PC-3 (cell line): ENCODE results near the gene MAGI1. TPM values are rescaled to one million over a fixed set of nuclear protein-coding genes. Genes with fewer than 3 reads are reported as not detected.

ENCODE experiments used
- ATAC-seq: fragments of 200-7000 bp; cut with Tn5 transposase; 2 replicates; pipeline ENCODE4 v1.9.1; 2020; ENCODE audit warnings: mild to moderate bottlenecking, moderate library complexity
- BruUV-seq: library from RNA; stranded (reverse); fragments of 400-500 nt; replicated peaks from 2 replicates; lab custom pipeline; 2021; lab: Mats Ljungman, UMichigan
- CTCF ChIA-PET: fragments of 300-600 bp; sonication (Branson Sonifier 250); formaldehyde crosslinking; loops from one replicate; lab custom pipeline; 2022; ENCODE audit warnings: antibody characterized with exemption; lab: Charles Lee
- POLR2A ChIA-PET: fragments of 300-600 bp; sonication (Branson Sonifier 250); formaldehyde crosslinking; loops from one replicate; lab custom pipeline; 2022; ENCODE audit warnings: antibody characterized with exemption; ENCODE audit not compliant: unreplicated experiment; lab: Charles Lee
- DNase-seq: peaks from one replicate; pipeline ENCODE4 v3.0.0-alpha.2; 2015
- H2AFZ ChIP-seq: fragments of 300-600 bp; sonication (generic); 2 replicates; pipeline ENCODE4 v1.6.0; 2016; ENCODE audit warnings: antibody characterized with exemption, low read length
- H3F3A ChIP-seq: fragments of 300-600 bp; sonication (generic); one replicate; pipeline ENCODE4 v1.6.0; 2017; ENCODE audit warnings: antibody characterized with exemption, low read length, control low read depth, mild to moderate bottlenecking; ENCODE audit not compliant: unreplicated experiment
- H3K27ac ChIP-seq: fragments of 300-600 bp; sonication (generic); 2 replicates; pipeline ENCODE4 v1.5.1; 2016; ENCODE audit warnings: mild to moderate bottlenecking, low read length
- H3K27me3 ChIP-seq: fragments of 300-600 bp; sonication (generic); 2 replicates; pipeline ENCODE4 v1.6.1; 2016; ENCODE audit warnings: low read length, mixed read lengths
- H3K36me3 ChIP-seq: fragments of 300-600 bp; sonication (generic); 2 replicates; pipeline ENCODE4 v1.6.1; 2016; ENCODE audit warnings: low read depth, mixed run types, low read length, mixed read lengths
- H3K4me1 ChIP-seq: fragments of 300-600 bp; sonication (generic); 2 replicates; pipeline ENCODE4 v1.5.1; 2016; ENCODE audit warnings: low read length; ENCODE audit not compliant: insufficient read depth
- H3K4me2 ChIP-seq: fragments of 300-600 bp; sonication (generic); 2 replicates; pipeline ENCODE4 v1.6.0; 2016; ENCODE audit warnings: low read length
- H3K4me3 ChIP-seq: fragments of 300-600 bp; sonication (generic); 2 replicates; pipeline ENCODE4 v1.5.1; 2016; ENCODE audit warnings: mild to moderate bottlenecking, low read length, mixed read lengths
- H3K79me2 ChIP-seq: fragments of 300-600 bp; sonication (generic); 2 replicates; pipeline ENCODE4 v1.6.1; 2017; ENCODE audit warnings: low read length, mixed read lengths
- H3K9ac ChIP-seq: fragments of 300-600 bp; sonication (generic); 2 replicates; pipeline ENCODE4 v1.6.0; 2016; ENCODE audit warnings: mild to moderate bottlenecking, low read length
- H3K9me2 ChIP-seq: fragments of 300-600 bp; sonication (generic); replicated peaks from 2 replicates; pipeline ENCODE4 v1.6.1; 2016; ENCODE audit warnings: mixed run types, low read length, mixed read lengths
- H3K9me3 ChIP-seq: fragments of 300-600 bp; sonication (generic); 2 replicates; pipeline ENCODE4 v1.6.1; 2016; ENCODE audit warnings: low read length, mixed read lengths
- H4K20me1 ChIP-seq: fragments of 300-600 bp; sonication (generic); 2 replicates; pipeline ENCODE4 v1.6.1; 2016; ENCODE audit warnings: low read length, mixed read lengths
- EZH2 ChIP-seq: fragments of 300-600 bp; sonication (generic); IDR thresholded peaks from one replicate; pipeline ENCODE4 v1.6.1; 2017; ENCODE audit warnings: antibody characterized with exemption, mild to moderate bottlenecking, low read length; ENCODE audit not compliant: unreplicated experiment
- EZH2phosphoT487 ChIP-seq: fragments of 300-600 bp; sonication (generic); IDR thresholded peaks from 2 replicates; pipeline ENCODE4 v1.6.1; 2018; ENCODE audit warnings: mild to moderate bottlenecking, antibody characterized with exemption, low read length, borderline replicate concordance
- intact Hi-C: fragments of 100-400 bp; cut with micrococcal nuclease; formaldehyde crosslinking; loops from 2 replicates; pipeline ENCODE4 v1.9.0; 2023
- total RNA-seq: library from RNA; depleted of rRNA; stranded (reverse); fragments of >200 nt; gene quantifications from 2 replicates; pipeline ENCODE4 v1.2.3, GENCODE V29; 2014
- TF ChIP-seq, protein P1 (sequence below): fragments of 300-600 bp; sonication (generic); conservative IDR thresholded peaks from 2 replicates; pipeline ENCODE4 v1.5.1; 2017; ENCODE audit warnings: antibody characterized with exemption, low read depth, mild to moderate bottlenecking, low read length

The MAGI1 gene
- total RNA-seq, 1 experiment from 2014 or later, result 8.9 TPM

DNA sequence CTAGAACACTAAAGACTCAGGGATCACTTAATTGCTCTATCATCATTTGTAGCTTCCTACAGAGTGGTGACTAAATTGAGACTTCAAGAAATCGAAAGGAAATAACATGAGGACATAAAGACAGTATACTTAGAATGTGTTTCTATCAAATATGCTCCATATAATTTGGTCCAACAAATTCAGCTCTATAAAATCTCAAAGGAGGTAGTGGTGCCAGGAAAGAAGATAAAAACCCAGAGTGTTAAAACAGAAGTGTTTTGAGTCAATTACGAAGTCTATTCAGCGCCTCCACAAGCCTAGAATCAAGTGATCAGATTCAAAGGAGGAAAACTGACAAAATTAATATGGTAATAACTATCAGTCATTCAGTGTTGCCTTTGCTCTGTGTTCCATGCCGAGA is 22.9 kb downstream of the MAGI1 start:
- H3K4me3 ChIP-seq, result no peak overlapping the region
- POLR2A ChIA-PET, result no interaction called here

DNA sequence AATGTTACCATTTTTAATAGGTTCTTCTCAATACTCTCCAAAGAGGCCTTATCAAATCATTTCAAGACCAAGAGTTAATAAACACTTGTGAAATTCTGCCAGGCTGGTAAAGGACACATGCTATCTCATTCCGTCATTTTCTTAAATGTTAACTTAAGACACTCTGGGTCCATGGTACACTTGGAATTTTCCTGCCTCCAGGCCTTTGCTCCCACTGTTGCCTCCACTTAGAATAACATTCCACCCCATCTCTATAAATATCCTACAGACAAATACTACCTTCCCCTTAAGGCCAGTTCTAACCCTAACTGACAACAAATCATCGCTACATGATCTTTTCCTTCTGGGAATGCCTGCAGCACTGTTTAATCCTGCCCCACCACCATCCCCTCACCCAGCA is 24.1 kb downstream of the MAGI1 start:
- Histone ChIP-seq H3F3A (no peaks in the 10 kb centered on the region), H3K79me2 (no peaks in the 10 kb centered on the region), H4K20me1 (no peaks in the 10 kb centered on the region), H3K4me1 (peaks cover 14% of the 10 kb centered on the region), H3K9ac (no peak overlapping the region), H3K36me3 (no peaks in the 10 kb centered on the region), H3K9me2 (no peaks in the 10 kb centered on the region), H3K27me3 (no peaks in the 10 kb centered on the region), H3K4me2 (no peak overlapping the region), H3K4me3 (no peak overlapping the region), H3K9me3 (no peaks in the 10 kb centered on the region), H2AFZ (no peak overlapping the region), H3K27ac (no peak overlapping the region)
- ChIA-PET CTCF (no interaction called here), POLR2A (no interaction called here)
- ATAC-seq, result no peak
- TF ChIP-seq EZH2 (no peak), EZH2phosphoT487 (no peak)
- TF ChIP-seq, protein P1, sequence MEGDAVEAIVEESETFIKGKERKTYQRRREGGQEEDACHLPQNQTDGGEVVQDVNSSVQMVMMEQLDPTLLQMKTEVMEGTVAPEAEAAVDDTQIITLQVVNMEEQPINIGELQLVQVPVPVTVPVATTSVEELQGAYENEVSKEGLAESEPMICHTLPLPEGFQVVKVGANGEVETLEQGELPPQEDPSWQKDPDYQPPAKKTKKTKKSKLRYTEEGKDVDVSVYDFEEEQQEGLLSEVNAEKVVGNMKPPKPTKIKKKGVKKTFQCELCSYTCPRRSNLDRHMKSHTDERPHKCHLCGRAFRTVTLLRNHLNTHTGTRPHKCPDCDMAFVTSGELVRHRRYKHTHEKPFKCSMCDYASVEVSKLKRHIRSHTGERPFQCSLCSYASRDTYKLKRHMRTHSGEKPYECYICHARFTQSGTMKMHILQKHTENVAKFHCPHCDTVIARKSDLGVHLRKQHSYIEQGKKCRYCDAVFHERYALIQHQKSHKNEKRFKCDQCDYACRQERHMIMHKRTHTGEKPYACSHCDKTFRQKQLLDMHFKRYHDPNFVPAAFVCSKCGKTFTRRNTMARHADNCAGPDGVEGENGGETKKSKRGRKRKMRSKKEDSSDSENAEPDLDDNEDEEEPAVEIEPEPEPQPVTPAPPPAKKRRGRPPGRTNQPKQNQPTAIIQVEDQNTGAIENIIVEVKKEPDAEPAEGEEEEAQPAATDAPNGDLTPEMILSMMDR, result no peak
- intact Hi-C loops, result no loop called here
- no TSS peak for BruUV-seq
- DNase-seq, result no peak

More for the DNA sequence above, 22.9 kb downstream of the MAGI1 start:
- Histone ChIP-seq H3K4me1 (peaks cover 6% of the 10 kb centered on the region), H3K27me3 (no peaks in the 10 kb centered on the region), H2AFZ (no peak overlapping the region), H3K36me3 (no peaks in the 10 kb centered on the region), H3K27ac (no peak overlapping the region), H4K20me1 (no peaks in the 10 kb centered on the region), H3K9me3 (no peaks in the 10 kb centered on the region), H3K9me2 (no peaks in the 10 kb centered on the region), H3K9ac (no peak overlapping the region), H3F3A (no peaks in the 10 kb centered on the region), H3K4me2 (no peak overlapping the region), H3K79me2 (peaks cover 8% of the 10 kb centered on the region; the same call in 1 of the 2 replicates)
- no peak for TF ChIP-seq EZH2phosphoT487
- TF ChIP-seq, protein P1, result no peak
- TF ChIP-seq EZH2, result no peak
- ATAC-seq (no peak), DNase-seq (no peak)
- intact Hi-C loops, result no loop called here
- CTCF ChIA-PET, result no interaction called here
- BruUV-seq, result no TSS peak

- TF ChIP-seq, protein P1, result no peak
- TF ChIP-seq EZH2phosphoT487 (no peak), EZH2 (no peak)
Observed at GRCh38 chr3:66014056-66014455, 24.7 kb downstream of the MAGI1 start.

More at GRCh38 chr3:66014056-66014455, 24.7 kb downstream of the MAGI1 start:
- Histone ChIP-seq H2AFZ (no peak overlapping the region), H3K4me2 (no peak overlapping the region), H4K20me1 (no peaks in the 10 kb centered on the region), H3K27ac (no peak overlapping the region), H3K9me3 (no peaks in the 10 kb centered on the region), H3K36me3 (no peaks in the 10 kb centered on the region), H3K9ac (no peak overlapping the region), H3F3A (no peaks in the 10 kb centered on the region), H3K4me3 (no peak overlapping the region), H3K9me2 (no peaks in the 10 kb centered on the region), H3K79me2 (no peaks in the 10 kb centered on the region), H3K4me1 (peaks cover 14% of the 10 kb centered on the region), H3K27me3 (no peaks in the 10 kb centered on the region)
- ATAC-seq (no peak), DNase-seq (no peak)
- intact Hi-C loops, result no loop called here
- CTCF ChIA-PET, result no interaction called here
- POLR2A ChIA-PET, result no interaction called here
- no TSS peak for BruUV-seq
